ENCODE measurements around the gene ZNF521.

- TF ChIP-seq ZFX (IDR thresholded peaks at IDR 0.05; ENCODE audit: borderline replicate concordance) (no peak), CTCF (IDR thresholded peaks at IDR 0.05) (no peak)
Measured at GRCh38 chr18:25074925-25075324, 277.0 kb downstream of the ZNF521 start.

All from 22Rv1 (cell line).